NCI-H748 (cell line): ENCODE results near the gene NKX2-2.
A peak's percentile ranks its signal among the peaks of the same experiment; 100 is the strongest.

ENCODE experiments used
- DNase-seq: peaks from one replicate; lab custom pipeline; 2025; ENCODE audit not compliant: unreplicated experiment; lab: John Stamatoyannopoulos, UW

Gene NKX2-2

DNA sequence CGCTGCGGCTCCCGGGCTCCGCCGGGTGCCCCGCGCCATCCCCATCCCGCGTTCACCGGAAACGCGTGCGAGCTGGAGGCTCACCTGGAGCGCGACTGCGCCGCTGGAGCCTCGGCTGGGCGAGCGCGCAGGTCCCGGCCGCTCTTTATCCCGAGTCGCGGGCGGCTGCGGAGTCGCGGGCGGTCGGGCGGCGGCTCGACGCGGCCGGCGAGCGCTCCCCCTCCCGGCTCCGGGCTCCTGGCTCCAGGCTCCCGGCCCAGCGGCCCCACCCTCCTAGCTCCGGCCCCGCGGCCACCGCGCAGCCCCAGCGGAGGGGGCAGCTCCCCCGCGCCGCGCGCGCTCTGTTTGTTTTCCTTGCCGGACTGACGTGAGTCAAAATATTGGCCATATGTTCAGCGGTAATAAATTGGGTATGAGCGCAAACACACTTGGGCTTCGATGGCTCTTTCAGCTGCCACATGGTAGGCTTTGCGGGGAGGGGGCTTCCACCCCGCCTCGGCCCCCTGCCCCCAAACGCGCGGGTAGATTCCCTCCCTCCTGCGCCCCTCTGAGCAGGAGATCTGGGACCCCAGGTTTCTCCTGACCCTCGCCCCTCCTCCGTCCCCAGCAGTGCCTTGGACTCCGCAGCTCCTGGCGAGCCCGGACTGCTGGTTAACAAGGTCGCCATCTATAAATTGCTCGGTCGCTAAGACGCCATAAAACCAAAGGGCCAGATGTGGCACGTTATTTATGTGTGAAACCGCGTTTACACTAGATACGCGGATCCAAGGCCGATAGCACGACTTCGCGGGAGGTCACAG, 8.8 kb upstream of the NKX2-2 start:
- DNase-seq = peak; percentile 94

GRCh38 chr20:21521596-21522480, 8.0 kb upstream of the NKX2-2 start:
- peak; percentile 83 for DNase-seq

GRCh38 chr20:21520702-21521595, 7.1 kb upstream of the NKX2-2 start:
- peak; percentile 90 for DNase-seq

GRCh38 chr20:21519136-21519584, 5.3 kb upstream of the NKX2-2 start:
- peak; percentile 78 for DNase-seq

- peak; percentile 88 for DNase-seq
Observed at GRCh38 chr20:21518292-21518991, 4.6 kb upstream of the NKX2-2 start.

DNA sequence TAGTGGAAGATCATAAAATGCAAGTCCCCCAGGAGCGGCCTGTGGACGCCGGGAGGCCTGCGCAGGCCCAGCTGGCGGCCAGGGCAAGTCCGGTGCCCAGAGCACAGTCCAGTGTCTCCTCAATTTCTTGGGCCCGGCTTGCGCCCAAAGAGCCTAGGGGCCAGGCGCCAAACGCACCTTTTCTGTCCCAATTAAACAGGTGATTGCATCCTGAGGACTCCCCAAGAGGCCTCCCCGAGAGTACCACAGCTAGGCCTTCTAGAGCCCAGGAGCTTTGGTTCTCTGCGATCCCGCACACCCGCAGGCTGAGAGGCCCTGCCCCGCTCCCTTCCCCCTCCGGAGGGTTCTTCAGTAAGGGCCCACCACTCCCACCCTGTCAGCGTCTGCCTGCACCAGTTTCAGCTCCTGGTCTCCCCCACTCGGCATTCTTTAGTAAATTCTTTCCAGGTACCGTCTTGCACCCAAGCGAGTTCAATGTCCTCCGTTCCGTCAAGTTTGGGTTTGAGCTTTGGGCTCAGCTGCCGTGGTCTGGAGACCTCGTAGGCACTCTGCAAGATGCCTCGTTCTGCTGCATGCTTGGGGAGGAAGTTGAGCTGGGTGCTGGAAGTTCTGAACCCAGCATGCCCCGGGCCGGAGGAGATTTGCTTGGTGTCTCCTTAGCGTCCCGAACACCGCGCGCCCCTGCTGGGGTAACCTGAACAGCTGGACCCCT, 3.9 kb upstream of the NKX2-2 start:
- DNase-seq = no peak

DNA sequence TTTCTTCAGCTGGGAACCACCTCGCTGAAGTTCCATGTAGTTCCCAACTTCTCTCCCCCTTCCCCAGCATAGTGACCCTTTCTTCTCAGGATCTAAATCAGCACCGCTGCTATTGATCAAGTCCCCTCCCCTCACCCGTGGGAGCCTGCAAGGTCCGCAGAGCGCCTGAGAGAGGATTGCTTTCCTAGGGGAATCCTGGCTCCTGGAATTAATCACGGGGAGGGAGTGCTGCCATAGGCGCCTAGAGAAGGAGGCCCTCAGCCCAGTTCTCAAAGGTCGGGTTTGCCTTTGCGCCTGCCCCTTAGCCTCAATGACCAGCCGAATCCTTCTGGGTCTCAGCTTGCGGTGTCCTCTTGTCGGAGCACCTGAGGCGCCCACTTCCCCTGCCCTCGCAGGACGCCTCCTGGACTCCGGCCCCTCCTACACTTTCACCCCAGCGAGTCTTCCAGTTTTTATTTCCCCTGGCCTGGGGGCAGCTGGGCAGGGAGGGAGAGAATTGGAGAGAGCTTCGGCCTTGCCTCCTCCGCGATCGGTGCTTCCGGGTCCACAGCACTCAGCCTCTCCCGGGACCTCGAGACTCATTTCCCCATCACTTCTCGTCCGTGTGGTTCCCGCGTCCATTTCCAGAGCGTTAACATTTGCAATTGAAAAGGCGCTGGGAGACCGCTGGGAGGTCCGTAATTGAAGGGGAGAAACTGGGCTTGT, 3.1 kb upstream of the NKX2-2 start:
- peak; percentile 49 for DNase-seq

GRCh38 chr20:21516180-21516567, 2.3 kb upstream of the NKX2-2 start:
- no peak for DNase-seq

DNA sequence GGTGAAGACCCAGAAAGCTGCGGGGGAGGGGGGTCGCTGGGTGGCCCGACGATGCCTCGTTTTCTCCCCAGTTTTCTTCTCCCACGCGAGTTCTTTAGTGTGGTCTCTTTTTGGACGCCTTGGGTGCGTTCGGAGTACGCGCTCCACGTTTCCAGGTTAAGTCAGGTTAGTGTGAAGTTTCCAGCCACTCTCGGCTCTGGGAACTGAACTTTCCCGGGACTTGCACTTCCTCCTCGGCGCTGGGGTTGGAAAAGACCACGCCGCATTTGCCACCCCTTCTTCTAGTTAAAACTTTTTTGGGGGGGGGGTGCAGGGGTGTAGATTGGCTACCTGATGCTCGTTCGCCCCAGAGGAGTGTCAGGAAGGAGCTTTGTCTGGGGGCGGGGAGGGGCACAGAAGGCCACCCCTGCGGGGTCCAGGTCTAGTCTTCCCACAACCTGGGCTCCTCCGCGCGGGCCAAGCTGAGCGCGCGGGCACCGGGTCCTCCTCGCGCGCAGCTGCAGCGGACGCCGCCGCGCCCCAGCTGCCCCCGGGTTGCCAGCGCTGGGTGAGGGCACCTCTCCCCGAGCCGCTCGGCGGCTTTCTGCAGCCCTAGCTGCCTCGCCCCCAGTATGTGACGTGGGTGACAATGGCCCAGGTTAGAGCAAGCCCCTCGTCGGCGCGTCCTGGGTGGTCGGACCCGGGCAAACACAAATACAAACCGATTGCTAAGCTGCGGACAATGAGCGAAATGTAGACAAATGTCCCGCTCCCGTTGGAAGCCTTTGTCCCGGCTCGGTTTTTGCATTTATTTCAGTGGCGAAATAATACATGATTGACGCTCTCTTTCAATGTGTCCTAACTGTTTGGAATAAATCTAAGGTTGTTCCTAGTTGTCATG, 1.7 kb upstream of the NKX2-2 start:
- peak; percentile 45 for DNase-seq

DNA sequence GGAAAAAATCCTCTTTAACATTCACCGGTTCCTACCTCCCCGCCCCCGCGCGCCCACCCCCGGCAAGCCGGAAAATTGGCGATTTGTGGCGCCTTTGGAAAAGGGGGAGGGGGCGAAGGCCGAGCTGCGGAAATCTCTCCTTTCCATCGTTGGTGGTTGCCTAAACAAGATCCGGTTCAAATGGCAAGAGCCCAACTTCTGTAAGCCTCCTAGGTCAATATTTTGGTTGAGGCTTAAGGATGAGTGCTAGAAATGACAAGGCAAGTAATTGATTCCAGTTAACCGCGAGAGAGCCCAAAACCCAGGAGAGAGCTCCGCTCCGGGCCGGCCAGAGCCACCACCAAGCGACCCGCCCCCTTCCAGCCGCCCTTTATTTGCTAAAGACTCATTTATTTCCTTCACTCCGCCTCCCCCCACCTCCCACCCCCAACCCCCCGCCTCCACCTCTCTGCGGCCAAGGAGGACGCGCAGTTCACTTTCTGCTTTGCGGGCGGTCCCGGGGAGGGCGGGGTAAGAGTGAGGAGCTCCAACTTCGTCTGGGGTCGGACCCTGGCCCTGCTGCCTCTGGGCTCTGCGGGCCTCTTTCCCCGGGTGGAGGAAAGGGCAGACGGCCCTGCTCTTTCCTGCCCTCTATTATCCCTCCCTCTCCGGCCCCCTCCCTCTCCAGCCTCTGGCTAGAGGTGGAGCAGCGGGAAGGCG, 838 bp upstream of the NKX2-2 start:
- peak; percentile 70 for DNase-seq

GRCh38 chr20:21513181-21513663, 642 bp downstream of the NKX2-2 start:
- no peak for DNase-seq

DNA sequence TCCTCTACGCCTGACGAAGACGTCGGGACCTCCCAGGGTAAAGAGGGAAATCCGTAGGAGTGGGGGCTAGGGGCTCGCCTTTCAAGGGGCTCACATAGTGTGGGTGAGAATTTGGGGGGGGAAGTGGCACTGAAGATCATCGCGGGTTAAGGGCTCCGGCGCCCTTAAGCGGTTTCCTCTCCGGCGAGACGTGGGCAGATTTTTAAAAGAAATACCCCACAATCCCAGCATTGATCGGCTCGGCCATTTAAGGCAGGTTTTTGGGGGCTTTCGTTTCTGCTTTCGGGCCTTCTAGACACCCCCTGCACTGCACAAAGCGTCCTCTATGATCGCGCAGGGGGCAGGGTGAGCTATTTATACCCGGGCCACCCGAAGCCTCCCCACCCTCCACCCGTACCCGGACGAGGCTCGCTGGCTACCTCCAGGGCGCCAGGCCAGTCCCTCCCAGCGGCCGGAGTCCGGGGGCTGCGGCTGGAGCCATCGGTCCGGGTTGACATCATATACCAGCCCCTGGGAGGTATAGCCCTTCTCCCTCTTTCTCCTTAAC, 1.2 kb downstream of the NKX2-2 start:
- DNase-seq = no peak

DNA sequence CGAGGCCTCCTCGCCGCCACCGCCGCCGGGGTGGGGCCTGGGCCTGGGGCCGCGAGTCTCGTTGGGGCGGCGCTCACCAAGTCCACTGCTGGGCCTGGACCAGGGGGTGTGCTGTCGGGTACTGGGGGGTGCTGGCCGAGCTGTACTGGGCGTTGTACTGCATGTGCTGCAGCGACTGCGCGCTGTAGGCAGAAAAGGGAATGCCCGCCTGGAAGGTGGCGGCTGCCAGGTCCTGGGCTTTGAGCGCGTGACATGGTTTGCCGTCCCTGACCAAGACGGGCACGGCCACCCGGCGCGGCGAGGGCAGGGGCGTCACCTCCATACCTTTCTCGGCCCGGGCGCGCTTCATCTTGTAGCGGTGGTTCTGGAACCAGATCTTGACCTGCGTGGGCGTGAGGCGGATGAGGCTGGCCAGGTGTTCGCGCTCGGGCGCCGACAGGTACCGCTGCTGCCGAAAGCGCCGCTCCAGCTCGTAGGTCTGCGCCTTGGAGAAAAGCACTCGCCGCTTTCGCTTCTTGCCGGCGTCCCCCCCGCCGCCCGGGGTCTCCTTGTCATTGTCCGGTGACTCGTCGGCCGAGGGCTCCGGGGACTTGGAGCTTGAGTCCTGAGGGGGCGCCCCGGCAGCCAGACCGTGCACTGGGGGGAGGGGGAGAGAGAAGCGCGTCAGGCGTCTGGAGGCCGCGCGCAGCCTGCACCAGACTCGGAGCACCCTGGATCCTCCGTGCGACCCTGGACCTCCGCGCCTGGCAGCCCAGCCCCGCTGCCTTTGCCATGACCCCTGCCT, 1.8 kb downstream of the NKX2-2 start:
- DNase-seq = no peak

DNA sequence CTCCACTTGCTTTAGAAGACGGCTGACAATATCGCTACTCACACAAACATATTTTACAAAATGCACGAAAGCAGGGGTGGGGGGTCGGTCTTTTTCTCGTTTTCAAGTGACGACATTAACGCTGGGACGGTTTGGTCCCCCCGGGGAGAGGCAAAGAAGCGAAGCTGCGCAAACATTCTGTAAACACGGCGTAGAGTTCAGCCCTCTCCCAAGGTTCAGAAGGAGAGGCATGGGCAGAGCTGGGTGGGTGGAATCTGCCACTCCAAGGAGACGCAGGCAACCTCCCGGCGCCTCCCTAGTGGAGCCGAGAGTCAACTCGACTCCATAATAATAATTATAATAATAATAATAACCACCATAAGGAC, 2.4 kb downstream of the NKX2-2 start:
- no peak for DNase-seq

DNA sequence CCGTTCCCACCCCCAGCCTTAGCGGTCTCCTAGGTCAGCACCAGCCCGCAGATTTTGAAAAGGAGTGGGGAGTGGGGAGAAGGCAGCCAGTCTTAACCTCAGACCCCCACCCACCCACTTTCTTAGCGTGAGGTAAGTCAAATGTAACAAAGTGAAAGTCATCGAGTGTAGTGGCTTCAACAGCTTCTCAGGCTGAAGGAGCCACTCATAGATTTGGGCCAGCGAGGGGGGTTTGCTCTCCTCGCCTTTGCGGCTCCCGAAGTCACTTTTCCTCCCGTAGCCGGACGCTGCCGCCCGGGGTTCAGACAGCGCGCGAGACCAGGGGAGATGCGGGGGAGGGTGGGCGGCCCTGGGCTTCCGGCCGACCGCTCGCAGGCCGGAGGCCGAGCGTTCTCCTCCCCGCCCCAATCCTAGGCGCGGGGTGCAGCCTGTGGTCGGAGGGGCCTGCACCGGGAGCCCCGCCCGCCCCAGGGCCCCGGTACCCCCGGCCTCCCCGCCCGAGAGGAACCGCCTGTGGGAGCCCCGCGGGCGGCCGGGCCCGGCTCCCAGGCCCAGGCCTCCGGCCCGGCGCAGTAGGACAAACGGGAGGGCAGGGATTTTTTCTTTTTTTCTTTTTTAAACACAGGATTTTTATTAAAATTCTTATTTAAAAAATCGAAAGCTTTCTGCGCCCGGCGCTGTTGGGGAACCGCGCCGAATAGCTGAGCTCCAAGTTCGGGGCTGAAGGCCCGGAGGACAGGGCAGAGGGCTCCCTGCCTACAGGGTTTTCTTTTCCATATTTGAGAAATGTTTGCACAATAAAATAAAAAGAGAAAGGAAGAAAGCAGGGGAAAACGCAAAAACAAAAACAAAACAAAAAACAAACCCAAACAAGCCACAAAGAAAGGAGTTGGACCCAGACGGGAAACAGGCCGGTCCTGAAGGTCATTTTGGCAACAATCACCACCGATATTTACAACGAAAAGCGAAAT, 3.2 kb downstream of the NKX2-2 start:
- no peak for DNase-seq
